Activated CD4-positive, alpha-beta memory T cell treated with anti-CD3 and anti-CD28 coated beads, Interleukin-2, amount 10 ng/mL, durations not matched to agents 7 days and 5 days (primary cell): ENCODE measurements around the gene CEP170B. TPM values are rescaled to one million over a fixed set of nuclear protein-coding genes. Genes with fewer than 3 reads are reported as not detected.
"Not testable (repeated sequence)": the region's sequence is repeated elsewhere in the genome, so short reads cannot be mapped to it uniquely, and the experiment has no call there.

Source experiments
- CTCF ChIA-PET: fragments of 350-600 bp; sonication (Branson Sonifier 250); formaldehyde crosslinking; loops from one replicate; lab custom pipeline; 2021; ENCODE audit warnings: antibody characterized with exemption, inconsistent platforms; lab: Charles Lee
- POLR2A ChIA-PET: fragments of 350-600 bp; sonication (Branson Sonifier 250); formaldehyde crosslinking; loops from one replicate; lab custom pipeline; 2021; ENCODE audit warnings: antibody characterized with exemption; lab: Charles Lee
- DNase-seq: peaks from one replicate; pipeline ENCODE4 v3.0.0-alpha.2; 2020
- H3K27ac Mint-ChIP-seq: one replicate; pipeline ENCODE4 v1.8.0; 2021; ENCODE audit warnings: mild to moderate bottlenecking, mixed read lengths
- H3K27me3 Mint-ChIP-seq: one replicate; pipeline ENCODE4 v1.8.0; 2021; ENCODE audit warnings: mixed read lengths
- H3K36me3 Mint-ChIP-seq: one replicate; pipeline ENCODE4 v1.8.0; 2021; ENCODE audit warnings: low read depth, mixed read lengths
- H3K4me1 Mint-ChIP-seq: one replicate; pipeline ENCODE4 v1.8.0; 2021; ENCODE audit warnings: mixed read lengths
- H3K4me3 Mint-ChIP-seq: one replicate; pipeline ENCODE4 v1.8.0; 2021; ENCODE audit warnings: mild to moderate bottlenecking, mixed read lengths
- H3K9me3 Mint-ChIP-seq: one replicate; pipeline ENCODE4 v1.8.0; 2021; ENCODE audit warnings: mixed read lengths
- total RNA-seq, 2 experiments: library from RNA; stranded (reverse); gene quantifications; one replicate each; pipeline ENCODE4 v1.2.3, GENCODE V29; 2021

Gene CEP170B
- total RNA-seq, 2 experiments from 2014 or later: 3.0 to 3.2 TPM

DNA sequence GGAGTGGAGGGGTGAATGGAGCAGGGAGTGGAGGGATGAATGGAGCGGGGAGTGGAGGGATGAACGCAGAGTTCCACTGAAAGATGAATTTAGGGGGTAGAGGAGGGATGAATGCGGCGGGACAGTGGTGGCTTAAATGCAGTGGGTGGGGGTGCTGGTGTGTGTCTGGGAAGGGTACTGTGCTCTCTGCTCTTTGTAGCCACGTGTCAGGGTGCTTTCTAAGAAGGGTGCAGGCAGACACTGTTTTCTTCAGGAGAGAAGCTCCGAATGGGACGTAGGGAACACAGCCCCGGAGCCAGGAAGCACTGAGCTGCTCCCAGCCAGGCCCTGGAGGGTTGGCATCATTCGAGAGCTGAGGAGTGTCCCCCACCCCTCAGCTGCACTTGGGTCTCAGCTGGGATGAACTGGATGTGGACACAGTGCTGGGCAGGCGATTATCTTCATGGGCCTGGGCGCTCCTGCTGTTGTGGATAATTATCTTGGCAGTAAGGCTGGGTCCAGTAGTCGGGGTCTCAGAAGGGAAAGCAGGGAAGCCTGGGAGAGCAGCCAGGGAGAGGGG, 9.5 kb upstream of the CEP170B start:
- CTCF ChIA-PET: no interaction called here
- no peak overlapping the region for H3K27ac Mint-ChIP-seq
- POLR2A ChIA-PET: no interaction called here
- no peak for DNase-seq
- peaks cover 6% of the 10 kb centered on the region for H3K27me3 Mint-ChIP-seq
- no peaks in the 10 kb centered on the region for H3K36me3 Mint-ChIP-seq
- H3K4me1 Mint-ChIP-seq: no peaks in the 10 kb centered on the region
- H3K9me3 Mint-ChIP-seq: no peaks in the 10 kb centered on the region
- H3K4me3 Mint-ChIP-seq: no peak overlapping the region

DNA sequence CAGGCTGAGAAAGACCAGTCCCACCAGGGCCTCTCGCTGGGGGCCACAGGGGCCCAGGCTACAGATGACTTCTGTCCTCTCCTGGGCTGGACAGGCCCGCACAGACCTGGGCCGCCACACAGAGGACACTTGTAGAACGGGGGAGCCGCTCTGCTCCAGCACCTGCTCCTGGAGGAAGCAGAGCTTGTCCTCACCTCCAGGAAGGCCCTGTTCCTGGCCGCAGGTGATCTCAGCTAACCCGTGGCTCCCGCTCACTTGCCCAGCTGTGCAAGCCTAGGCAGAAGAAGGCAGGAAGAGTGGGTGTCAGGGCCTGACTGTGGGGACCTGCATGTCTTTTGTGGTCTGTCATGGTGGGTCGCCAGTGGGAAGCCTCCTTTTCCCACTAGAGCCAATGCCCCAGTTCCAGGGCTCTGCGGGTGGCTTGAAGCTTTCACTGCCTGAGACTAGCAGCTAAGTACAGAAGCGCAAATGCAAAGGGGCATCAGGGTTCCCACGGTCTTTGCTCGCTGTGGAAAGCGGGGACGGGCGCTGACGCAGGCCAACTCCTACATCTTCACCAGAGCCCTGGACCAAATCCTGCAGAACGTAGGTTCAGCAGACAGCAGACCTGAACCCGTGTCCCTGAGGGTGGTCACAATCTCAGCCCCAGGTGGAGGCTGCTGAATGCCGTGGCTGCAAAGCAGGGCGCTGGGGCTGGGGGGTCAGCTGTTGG, 8.8 kb upstream of the CEP170B start:
- H3K9me3 Mint-ChIP-seq: no peaks in the 10 kb centered on the region
- H3K27ac Mint-ChIP-seq: no peak overlapping the region
- ChIA-PET CTCF (no interaction called here), POLR2A (no interaction called here)
- no peak for DNase-seq
- no peaks in the 10 kb centered on the region for H3K36me3 Mint-ChIP-seq
- H3K27me3 Mint-ChIP-seq: peaks cover 6% of the 10 kb centered on the region
- H3K4me1 Mint-ChIP-seq: no peaks in the 10 kb centered on the region
- no peak overlapping the region for H3K4me3 Mint-ChIP-seq

DNA sequence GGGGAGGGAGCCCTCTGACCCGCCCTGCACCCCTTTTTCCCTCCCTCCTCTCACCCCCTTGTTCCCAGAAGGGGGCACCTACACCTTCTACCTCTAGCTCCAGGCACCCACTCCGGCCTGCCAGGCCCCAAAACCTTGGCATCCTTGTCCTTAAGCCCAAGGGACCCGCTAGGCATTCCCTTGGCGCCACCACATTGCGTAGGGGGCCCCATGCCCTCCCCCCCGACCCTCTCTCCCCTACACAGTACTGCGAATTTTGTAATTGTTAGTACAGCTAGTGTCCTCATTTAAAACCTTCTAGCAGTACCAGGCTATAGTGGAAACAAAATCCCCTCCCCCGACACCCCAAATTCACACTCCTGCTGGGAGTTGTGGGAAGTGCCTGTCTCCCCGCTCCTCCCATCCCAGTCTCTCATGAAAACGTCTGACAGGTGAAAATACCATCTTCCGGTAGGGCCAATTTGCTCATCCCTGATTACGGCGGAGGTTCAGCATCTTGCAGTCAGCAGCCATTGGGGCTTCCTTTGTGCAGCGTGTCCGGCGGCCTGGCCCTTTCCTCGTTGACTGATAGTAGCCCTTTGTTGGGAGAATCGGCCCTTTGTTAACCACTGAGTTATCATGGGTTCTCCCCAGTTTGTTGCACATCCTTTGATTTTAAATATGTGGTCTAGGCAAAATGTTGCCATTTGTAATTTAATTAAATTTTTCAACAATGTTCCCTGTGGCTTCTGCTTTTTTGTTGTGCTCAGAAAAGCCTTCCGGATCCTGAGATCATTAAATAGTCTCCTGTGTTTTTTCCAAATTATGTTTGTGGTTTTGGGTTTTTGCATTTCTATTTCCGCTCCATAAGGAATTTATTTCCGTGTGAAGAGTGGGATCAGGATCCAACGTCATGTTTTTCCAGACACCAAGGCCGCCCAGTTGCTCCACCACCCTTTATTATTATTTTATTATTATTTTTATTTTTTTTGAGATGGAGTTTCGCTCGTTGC, 7.9 kb upstream of the CEP170B start:
- no peaks in the 10 kb centered on the region for H3K36me3 Mint-ChIP-seq
- H3K27me3 Mint-ChIP-seq: peaks cover 5% of the 10 kb centered on the region
- H3K27ac Mint-ChIP-seq: no peak overlapping the region
- ChIA-PET POLR2A (no interaction called here), CTCF (no interaction called here)
- H3K9me3 Mint-ChIP-seq: no peaks in the 10 kb centered on the region
- H3K4me3 Mint-ChIP-seq: no peak overlapping the region
- no peaks in the 10 kb centered on the region for H3K4me1 Mint-ChIP-seq
- DNase-seq: no peak

DNA sequence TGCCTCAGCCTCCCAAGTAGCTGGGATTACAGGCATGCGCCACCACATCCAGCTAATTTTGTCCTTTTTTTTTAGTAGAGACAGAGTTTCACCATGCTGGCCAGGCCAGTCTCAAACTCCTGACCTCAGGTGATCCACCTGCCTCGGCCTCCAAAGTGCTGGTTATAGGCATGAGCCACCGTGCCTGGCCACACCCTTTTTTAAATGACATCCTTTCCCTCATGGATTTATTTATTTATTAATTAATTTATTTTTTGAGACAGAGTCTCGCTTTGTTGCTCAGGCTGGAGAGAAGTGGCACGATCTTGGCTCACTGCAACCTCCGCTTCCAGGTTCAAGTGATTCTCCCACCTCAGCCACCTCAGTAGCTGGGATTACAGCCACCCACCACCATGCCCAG, 7.1 kb upstream of the CEP170B start:
- POLR2A ChIA-PET, CTCF ChIA-PET, H3K4me1 Mint-ChIP-seq, H3K27ac Mint-ChIP-seq, H3K9me3 Mint-ChIP-seq, H3K27me3 Mint-ChIP-seq, DNase-seq, H3K36me3 Mint-ChIP-seq, H3K4me3 Mint-ChIP-seq: not testable (repeated sequence)

DNA sequence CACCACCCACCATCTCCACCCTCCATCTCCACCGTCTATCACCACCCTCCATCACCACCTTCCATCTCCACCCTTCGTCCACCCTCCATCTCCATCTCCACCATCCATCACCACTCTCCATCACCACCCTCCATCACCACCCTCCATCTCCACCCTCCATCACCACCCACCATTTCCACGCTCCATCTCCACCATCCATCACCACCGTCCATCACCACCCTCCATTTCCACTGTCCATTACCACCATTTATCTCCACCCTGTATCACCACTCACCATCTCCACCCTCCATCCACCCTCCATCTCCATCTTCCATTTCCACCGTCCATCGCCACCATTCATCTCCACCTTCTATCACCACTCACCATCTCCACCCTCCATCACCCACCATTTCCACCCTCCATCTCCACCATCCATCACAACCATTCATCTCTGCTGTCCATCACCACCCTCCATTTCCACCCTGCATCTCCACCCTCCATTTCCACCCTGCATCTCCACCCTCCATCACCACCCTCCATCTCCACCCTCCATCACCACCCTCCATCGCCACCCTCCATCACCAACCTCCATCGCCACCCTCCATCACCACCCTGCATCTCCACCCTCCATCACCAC, 6.1 kb upstream of the CEP170B start:
- DNase-seq: no peak
- Mint-ChIP-seq H3K4me1 (no peaks in the 10 kb centered on the region), H3K27me3 (peaks cover 10% of the 10 kb centered on the region), H3K9me3 (no peaks in the 10 kb centered on the region), H3K4me3 (no peak overlapping the region), H3K36me3 (no peaks in the 10 kb centered on the region), H3K27ac (no peak overlapping the region)
- POLR2A ChIA-PET: no interaction called here
- CTCF ChIA-PET: no interaction called here

DNA sequence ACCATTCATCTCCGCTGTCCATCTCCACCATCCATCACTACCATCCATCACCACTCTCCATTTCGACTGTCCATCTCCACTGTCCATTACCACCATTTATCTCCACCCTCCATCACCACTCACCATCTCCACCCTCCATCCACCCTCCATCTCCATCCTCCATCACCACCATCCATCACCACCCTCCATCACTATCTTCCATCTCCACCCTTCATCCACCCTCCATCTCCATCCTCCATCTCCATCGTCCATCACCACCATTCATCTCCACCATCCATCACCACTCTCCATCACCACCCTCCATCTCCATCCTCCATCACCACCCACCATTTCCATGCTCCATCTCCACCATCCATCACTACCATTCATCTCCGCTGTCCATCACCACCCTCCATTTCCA, 5.2 kb upstream of the CEP170B start:
- ChIA-PET CTCF (no interaction called here), POLR2A (no interaction called here)
- no peak overlapping the region for H3K4me3 Mint-ChIP-seq
- DNase-seq: no peak
- H3K27me3 Mint-ChIP-seq: peaks cover 18% of the 10 kb centered on the region
- peaks cover 1% of the 10 kb centered on the region for H3K4me1 Mint-ChIP-seq
- H3K9me3 Mint-ChIP-seq: no peaks in the 10 kb centered on the region
- H3K36me3 Mint-ChIP-seq: no peaks in the 10 kb centered on the region
- no peak overlapping the region for H3K27ac Mint-ChIP-seq

DNA sequence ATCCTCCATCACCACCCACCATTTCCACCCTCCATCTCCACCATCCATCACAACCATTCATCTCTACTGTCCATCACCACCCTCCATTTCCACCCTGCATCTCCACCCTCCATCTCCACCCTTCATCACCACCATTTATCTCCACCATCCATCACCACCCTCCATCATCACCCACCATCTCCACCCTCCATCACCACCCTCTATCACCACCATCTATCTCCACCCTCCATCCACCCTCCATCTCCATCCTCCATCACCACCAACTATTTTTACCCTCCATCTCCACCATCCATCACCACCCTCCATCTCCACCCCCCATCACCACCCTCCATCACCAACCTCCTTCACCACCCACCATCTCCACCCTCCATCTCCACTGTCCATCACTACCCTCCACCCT, 4.7 kb upstream of the CEP170B start:
- CTCF ChIA-PET: no interaction called here
- Mint-ChIP-seq H3K4me1 (peaks cover 1% of the 10 kb centered on the region), H3K36me3 (no peaks in the 10 kb centered on the region), H3K4me3 (no peak overlapping the region), H3K27ac (no peak overlapping the region), H3K27me3 (peaks cover 18% of the 10 kb centered on the region), H3K9me3 (no peaks in the 10 kb centered on the region)
- no peak for DNase-seq
- POLR2A ChIA-PET: no interaction called here

DNA sequence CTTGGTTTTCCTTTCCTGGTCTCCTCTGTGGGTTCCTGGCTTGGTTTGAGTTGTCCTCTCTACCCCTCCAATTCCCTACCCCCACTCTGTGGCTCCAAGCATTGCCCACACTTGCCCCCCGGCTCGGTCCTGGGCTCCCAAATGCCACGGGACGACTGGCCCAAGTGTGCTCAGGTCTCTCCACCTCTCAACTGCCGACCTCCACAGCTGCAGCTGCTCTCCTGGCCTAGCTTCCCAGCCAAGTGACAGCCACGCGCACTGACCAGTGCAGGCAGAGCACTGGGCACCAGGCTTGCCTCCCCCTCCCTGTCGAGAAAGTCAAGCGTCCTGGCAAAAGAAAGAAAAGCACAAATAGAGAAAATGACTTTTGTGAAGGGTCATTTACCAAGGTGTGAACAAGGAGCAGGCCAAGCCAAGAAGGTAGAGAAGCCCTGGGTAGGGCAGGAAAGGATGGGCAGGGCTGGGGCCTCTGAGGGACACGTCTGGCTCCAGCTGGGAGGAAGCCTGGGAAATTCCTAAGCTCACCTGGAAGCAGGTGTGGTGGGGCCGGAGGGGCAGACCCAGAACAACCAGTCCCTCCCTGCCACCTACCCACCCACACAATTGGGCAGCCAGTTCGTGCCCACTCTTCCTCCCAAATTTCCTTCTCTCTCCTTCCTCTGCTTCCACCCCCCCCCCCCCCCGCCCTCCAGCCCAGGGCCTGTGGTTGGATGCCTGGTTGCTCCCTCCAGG, 1.8 kb upstream of the CEP170B start:
- no peak for DNase-seq
- H3K36me3 Mint-ChIP-seq: no peaks in the 10 kb centered on the region

DNA sequence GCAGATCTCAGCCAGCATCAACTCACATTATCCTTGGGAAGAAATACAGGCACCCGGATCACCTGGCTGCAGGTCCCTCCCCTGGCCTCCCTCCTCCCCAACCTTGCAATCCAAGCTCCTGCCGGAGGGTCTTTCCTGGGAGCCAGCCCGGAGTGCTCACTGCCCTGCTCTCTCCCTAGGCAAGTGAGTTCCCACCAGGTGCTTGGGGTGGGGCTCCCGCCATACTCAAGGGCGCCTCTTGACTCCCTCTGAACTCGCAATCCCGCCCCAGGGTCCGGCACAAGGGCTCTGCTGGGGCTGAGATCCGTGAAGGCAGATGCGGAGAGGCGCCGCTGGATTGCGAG, 1.2 kb upstream of the CEP170B start:
- Mint-ChIP-seq H3K27me3 (peaks cover 23% of the 10 kb centered on the region), H3K27ac (no peak overlapping the region), H3K36me3 (no peaks in the 10 kb centered on the region), H3K4me1 (peaks cover 7% of the 10 kb centered on the region), H3K9me3 (no peaks in the 10 kb centered on the region), H3K4me3 (no peak overlapping the region)
- CTCF ChIA-PET: no interaction called here
- POLR2A ChIA-PET: interaction anchor here (0.7 kb wide), 2 partner anchors 113 to 130 kb away, joined by 3 read pairs; no protein-coding TSS in a partner anchor
- DNase-seq: no peak

More for the DNA sequence above, 1.8 kb upstream of the CEP170B start:
- ChIA-PET CTCF (no interaction called here), POLR2A (interaction anchor here (0.7 kb wide), 1 partner anchor 112 kb away, joined by 3 read pairs; no protein-coding TSS in a partner anchor)
- Mint-ChIP-seq H3K27ac (no peak overlapping the region), H3K4me3 (no peak overlapping the region), H3K4me1 (peaks cover 7% of the 10 kb centered on the region), H3K9me3 (no peaks in the 10 kb centered on the region), H3K27me3 (peaks cover 23% of the 10 kb centered on the region)

DNA sequence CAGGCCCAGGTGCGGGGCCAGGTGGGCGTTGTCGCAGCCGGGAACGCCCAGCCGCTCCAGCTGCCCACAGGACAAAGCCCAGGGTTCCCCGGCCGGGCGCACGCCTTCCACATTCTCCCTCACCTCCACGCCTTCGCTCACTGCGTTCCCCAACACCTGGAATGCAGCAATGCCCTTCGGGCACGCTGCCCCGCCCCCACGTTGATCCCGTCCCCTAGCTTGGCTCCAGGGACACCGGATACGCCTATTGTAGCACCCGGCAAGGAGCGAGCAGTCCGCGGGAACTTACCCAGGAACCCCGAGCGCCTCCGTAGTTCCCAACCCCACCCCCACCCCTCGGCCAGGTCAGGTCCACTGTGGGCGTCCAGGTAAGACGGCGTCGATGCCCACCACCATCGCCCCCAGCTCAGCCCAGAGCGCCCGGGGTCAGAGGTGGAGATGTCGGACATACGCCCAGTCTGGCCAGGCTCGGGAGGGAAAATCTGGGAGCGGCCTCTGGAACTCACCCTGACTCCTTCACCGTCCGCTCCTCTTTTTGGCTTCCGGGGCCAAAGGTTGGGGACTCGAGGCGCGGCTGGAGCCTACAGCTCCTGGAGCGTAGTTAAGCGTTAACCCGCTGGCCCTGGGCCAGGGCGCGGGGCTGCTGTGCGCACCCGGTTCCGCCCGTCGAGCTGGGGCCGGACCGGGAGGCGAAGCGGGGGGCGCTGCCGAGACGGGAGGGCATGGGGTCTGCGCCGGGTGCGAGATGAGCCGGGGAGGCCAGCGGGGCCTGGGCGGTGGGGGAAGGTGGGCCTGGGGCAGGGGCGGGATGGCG, 594 bp upstream of the CEP170B start:
- POLR2A ChIA-PET: interaction anchor here (0.6 to 0.7 kb wide), 2 partner anchors 38 to 129 kb away, joined by 3 read pairs; no protein-coding TSS in a partner anchor
- no peak for DNase-seq
- Mint-ChIP-seq H3K36me3 (no peaks in the 10 kb centered on the region), H3K27ac (no peak overlapping the region), H3K4me3 (peak overlapping the region; percentile 30), H3K27me3 (peaks cover 23% of the 10 kb centered on the region), H3K4me1 (peaks cover 7% of the 10 kb centered on the region), H3K9me3 (no peaks in the 10 kb centered on the region)
- CTCF ChIA-PET: no interaction called here

DNA sequence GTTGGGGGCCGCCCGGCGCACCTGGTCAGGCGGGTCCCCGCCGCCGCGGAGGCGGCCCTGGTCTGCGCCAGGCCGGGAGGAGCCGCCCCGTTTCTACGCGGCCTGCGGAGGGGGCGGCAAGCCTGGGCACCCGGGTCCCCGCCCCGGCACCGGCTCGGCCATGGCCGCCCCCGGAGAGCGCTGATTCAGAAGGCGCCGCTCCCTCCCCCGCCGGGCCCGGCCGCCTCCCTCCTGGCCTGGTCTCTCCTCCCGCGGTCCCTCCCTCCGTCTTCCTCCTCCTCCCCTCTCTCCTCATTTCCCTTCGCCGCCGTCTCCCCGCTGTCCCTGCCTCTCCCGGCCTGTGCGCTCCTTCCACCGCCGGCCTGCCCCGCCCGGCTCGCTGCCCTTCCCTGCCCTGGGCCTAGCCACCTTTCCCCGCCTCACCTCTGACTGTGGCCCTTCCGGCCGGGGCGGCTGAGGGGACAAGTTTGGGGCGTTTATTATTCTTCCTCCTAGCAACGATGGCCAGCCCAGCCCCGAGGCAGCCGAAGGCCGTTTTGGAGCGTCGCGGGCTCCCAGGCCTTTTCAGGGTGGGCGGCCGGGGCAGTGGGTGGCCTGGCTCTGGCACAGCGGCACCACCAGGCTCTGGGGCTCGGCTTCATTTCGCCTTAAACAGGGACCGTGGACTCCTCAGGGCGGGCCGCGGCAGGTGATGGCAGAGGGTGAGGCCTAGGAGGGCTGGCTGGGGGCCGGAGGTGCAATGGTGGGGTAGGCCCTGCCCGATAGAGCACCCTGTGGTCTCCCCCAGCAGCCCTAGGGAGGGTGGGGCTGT, 768 bp downstream of the CEP170B start:
- CTCF ChIA-PET: no interaction called here

More for the DNA sequence above, 768 bp downstream of the CEP170B start:
- peak; percentile 36 for DNase-seq
- Mint-ChIP-seq H3K27ac (no peak overlapping the region), H3K27me3 (peaks cover 23% of the 10 kb centered on the region), H3K4me1 (peaks cover 7% of the 10 kb centered on the region), H3K4me3 (peak overlapping the region; percentile 56), H3K9me3 (no peaks in the 10 kb centered on the region), H3K36me3 (no peaks in the 10 kb centered on the region)
- POLR2A ChIA-PET: no interaction called here
